BE2C (cell line): Measurements from ENCODE around the gene SCCPDH.
A peak's percentile ranks its signal among the peaks of the same experiment; 100 is the strongest.
"Not testable (repeated sequence)": the region's sequence is repeated elsewhere in the genome, so short reads cannot be mapped to it uniquely, and the experiment has no call there.

Experiments used
- DNase-seq: peaks from one replicate; pipeline ENCODE4 v3.0.0-alpha.2; 2020
- H3K27me3 ChIP-seq: fragments of 250-450 bp; sonication (Bioruptor Pico); 2 replicates; pipeline ENCODE4 v1.5.1; 2020; ENCODE audit warnings: mild to moderate bottlenecking
- H3K36me3 ChIP-seq: fragments of 250-450 bp; sonication (Bioruptor Pico); 2 replicates; pipeline ENCODE4 v1.5.1; 2020; ENCODE audit warnings: mild to moderate bottlenecking
- H3K4me1 ChIP-seq: fragments of 250-450 bp; sonication (Bioruptor Pico); 2 replicates; pipeline ENCODE4 v1.5.1; 2020
- H3K4me3 ChIP-seq: 2 replicates; pipeline ENCODE4 v1.5.1; 2011; ENCODE audit warnings: low read depth, low read length
- H3K9me3 ChIP-seq: fragments of 250-450 bp; sonication (Bioruptor Pico); 2 replicates; pipeline ENCODE4 v1.5.1; 2020
- CTCF ChIP-seq: IDR thresholded peaks from 2 replicates; pipeline ENCODE4 v1.5.1; 2012; ENCODE audit warnings: mild to moderate bottlenecking, low read depth, low read length

The SCCPDH gene

DNA sequence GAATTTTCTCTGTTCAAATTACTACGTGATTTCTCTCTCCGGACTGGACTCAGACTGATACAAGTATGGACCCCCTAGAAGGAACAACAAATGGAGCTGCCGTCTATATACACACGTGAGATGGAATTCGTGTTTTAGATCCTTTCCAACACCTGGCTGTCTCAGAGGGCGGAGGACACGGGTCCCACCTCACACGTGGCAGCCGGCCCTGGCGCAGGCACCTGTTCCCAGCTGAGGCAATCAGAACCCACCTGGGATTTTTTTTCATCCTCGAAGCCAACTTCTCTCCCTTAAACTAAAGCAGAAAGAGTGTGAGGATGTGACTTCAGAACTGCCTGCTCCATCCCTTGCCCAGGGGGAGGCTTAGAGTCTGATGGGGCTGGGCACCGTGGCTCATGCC, 34.1 kb upstream of the SCCPDH start:
- H3K27me3 ChIP-seq: no peaks in the 10 kb centered on the region
- no peaks in the 10 kb centered on the region for H3K36me3 ChIP-seq
- no peaks in the 10 kb centered on the region for H3K4me1 ChIP-seq
- no peak for DNase-seq
- H3K4me3 ChIP-seq: peak overlapping the region; percentile 45
- no peak for TF ChIP-seq CTCF
- H3K9me3 ChIP-seq: no peaks in the 10 kb centered on the region

DNA sequence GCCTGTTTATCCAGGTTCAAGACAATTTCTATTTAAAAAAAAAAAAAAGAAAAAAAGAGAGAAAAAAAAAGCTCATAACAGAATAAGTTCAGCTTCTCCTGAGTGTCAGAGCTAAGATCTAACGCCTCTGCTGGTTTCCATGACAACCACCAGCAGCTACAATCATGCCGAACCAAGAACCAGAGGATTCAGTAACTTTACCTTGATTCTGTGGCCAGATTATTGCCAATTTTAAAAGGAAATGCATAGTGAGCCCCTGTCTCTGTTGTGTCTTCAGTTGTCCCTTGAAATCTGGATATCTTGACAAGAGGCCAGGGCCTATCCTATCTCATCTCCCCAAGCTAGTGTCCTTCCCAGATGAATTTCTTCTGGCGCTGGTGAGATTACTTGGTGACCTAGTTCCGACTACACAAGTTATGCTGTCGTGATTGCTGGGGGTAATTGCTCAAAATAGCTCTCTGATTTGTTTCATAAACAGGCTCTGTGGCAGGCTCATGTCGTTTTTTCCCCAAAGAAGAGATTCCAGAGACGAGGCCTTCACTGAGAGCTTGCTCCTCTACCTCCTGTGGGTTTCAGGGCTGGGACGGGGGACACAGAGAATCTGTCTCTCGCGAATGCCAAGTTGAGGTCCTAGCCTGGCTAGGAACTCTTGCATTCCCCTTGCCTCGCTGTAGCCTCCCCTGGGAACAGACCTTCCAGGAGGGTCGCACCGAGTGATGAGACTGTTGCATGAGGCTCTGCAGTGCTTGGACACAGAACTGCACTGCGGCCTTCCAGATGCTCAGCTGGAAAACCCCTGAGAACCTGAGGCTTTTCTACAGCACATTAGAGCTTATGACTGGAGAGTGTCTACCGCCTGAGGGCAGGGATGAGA, 32.4 kb upstream of the SCCPDH start:
- no peak for DNase-seq

DNA sequence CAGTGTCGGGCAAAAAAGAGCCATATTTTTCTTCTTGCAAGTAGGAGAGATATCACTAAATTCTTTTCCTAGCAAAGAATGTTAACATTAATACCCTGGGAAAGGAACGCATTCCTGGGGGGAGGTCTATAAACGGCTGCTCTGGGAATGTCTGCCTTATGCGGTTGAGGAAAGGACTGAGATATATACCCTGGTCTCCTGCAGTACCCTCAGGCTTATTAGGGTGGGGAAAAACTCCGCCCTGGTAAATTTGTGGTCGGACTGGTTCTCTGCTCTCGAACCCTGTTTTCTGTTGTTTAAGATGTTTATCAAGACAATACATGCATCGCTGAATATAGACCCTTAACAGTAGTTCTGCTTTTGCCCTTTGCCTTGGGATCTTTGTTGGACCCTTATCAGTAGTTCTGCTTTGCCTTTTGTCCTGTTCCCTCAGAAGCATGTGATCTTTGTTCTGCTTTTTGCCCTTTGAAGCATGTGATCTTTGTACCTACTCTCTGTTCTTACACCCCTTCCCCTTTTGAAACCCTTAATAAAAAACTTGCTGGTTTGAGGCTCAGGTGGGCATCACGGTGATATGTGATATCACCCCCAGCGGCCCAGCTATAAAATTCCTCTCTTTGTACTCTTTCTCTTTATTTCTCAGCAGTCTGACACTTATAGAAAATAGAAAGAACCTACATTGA, 29.9 kb upstream of the SCCPDH start:
- not testable (repeated sequence) for H3K9me3 ChIP-seq, DNase-seq, H3K4me1 ChIP-seq, H3K4me3 ChIP-seq, H3K36me3 ChIP-seq, H3K27me3 ChIP-seq

More for the DNA sequence above, 32.4 kb upstream of the SCCPDH start:
- Histone ChIP-seq H3K4me1 (0 out of 2 replicates have a peak, but pooled peaks cover under 1% of the 10 kb centered on the region), H3K27me3 (no peaks in the 10 kb centered on the region), H3K9me3 (no peaks in the 10 kb centered on the region), H3K36me3 (no peaks in the 10 kb centered on the region), H3K4me3 (no peak overlapping the region)
- no peak for TF ChIP-seq CTCF

DNA sequence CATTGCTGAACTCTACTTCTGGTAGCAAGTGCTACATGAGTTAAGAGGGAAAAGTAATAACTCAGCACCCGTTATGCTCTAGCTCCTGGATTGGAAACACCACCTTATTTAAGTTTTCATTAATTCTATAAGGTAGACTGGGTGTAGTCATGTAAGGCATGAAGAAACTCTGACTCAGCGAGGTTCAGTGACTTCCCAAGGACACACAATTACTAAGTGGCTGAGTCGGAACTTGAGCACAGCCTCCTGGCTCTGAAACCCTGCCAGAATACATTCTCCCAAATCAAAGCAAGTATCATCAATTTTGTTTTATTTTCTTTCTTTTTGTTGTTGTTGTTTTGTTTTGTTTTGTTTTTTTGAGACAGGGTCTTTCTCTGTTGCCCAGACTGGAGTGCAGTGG, 29.1 kb upstream of the SCCPDH start:
- Histone ChIP-seq H3K4me1 (0 out of 2 replicates have a peak, but pooled peaks cover 2% of the 10 kb centered on the region), H3K4me3 (no peak overlapping the region), H3K36me3 (no peaks in the 10 kb centered on the region), H3K27me3 (no peaks in the 10 kb centered on the region), H3K9me3 (no peaks in the 10 kb centered on the region)
- DNase-seq: no peak
- no peak for TF ChIP-seq CTCF

DNA sequence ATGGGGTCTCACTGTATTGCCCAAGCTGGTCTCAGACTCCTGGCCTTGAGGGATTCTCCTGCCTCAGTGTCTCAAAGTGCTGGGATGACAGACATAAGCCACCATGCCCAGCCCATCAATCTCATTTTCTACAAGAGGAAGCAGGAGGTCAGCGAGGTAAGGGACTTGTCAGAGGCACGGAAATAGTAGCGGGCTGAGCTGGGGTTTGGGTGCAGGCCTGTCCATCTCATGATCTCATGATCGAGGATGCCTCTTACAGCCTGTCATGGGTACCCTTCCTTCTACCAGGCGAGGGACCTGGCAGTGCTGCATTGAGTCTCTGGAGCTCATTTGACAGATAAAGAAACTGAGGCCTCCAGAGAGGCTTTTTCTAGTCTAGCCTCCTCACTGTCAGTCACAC, 28.5 kb upstream of the SCCPDH start:
- Histone ChIP-seq H3K4me1 (0 out of 2 replicates have a peak, but pooled peaks cover 2% of the 10 kb centered on the region), H3K9me3 (no peaks in the 10 kb centered on the region)
- no peak for TF ChIP-seq CTCF

DNA sequence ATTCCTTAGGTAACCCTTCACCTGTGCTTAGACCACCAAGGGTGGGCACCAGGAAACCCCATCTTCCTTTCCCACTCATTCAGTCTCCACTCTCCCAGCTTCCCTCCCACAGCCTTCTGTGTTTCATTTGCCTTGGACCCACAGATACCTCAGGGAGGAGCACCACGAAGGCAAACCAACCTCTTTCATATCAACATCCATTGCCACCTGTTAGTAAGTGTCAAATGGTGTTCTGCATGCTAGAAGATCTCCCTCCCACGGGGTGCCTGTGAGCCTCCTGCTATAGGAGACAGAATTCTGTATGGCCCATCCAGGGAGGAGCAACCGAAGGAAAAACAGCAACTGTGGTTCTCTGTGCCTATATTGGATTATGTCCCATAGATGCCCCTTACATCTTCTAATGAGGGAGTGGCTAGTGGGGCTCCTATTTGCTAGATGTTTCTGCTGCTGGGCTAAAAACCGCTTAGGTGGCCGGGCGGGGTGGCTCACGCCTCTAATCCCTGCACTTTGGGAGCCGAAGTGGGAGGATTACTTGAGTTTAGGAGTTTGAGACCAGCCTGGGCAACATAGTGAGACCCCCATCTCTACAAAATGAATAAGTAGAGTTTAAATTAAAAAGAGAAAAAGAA, 25.6 kb upstream of the SCCPDH start:
- 0 out of 2 replicates have a peak overlapping the region, but pooled peaks have one; percentile 13 for H3K4me3 ChIP-seq
- DNase-seq: no peak
- H3K4me1 ChIP-seq: 0 out of 2 replicates have a peak, but pooled peaks cover 2% of the 10 kb centered on the region
- no peaks in the 10 kb centered on the region for H3K27me3 ChIP-seq
- no peaks in the 10 kb centered on the region for H3K36me3 ChIP-seq
- no peak for TF ChIP-seq CTCF
- H3K9me3 ChIP-seq: no peaks in the 10 kb centered on the region

More for the DNA sequence above, 28.5 kb upstream of the SCCPDH start:
- no peak for DNase-seq
- Histone ChIP-seq H3K27me3 (no peaks in the 10 kb centered on the region), H3K4me3 (no peak overlapping the region), H3K36me3 (no peaks in the 10 kb centered on the region)
